Neuron (in vitro differentiated cells): ENCODE measurements around the gene MAP6D1.

Source experiments
- H2AFZ ChIP-seq: one replicate; pipeline ENCODE4 v1.6.1; 2013; ENCODE audit warnings: low read depth, mild to moderate bottlenecking, inconsistent platforms, low read length, moderate library complexity
- H3K27me3 ChIP-seq: one replicate; pipeline ENCODE4 v1.6.1; 2013; ENCODE audit warnings: low read length; ENCODE audit not compliant: insufficient read depth
- H3K36me3 ChIP-seq: one replicate; pipeline ENCODE4 v1.6.1; 2013; ENCODE audit warnings: low read length; ENCODE audit not compliant: insufficient read depth
- H3K4me1 ChIP-seq: one replicate; pipeline ENCODE4 v1.6.1; 2013; ENCODE audit warnings: low read length; ENCODE audit not compliant: insufficient read depth
- H3K4me3 ChIP-seq: 2 replicates; pipeline ENCODE4 v1.5.1; 2013; ENCODE audit warnings: mild to moderate bottlenecking, low read length, moderate library complexity
- H3K9me3 ChIP-seq: one replicate; pipeline ENCODE4 v1.6.1; 2013; ENCODE audit warnings: low read length

The MAP6D1 gene

DNA sequence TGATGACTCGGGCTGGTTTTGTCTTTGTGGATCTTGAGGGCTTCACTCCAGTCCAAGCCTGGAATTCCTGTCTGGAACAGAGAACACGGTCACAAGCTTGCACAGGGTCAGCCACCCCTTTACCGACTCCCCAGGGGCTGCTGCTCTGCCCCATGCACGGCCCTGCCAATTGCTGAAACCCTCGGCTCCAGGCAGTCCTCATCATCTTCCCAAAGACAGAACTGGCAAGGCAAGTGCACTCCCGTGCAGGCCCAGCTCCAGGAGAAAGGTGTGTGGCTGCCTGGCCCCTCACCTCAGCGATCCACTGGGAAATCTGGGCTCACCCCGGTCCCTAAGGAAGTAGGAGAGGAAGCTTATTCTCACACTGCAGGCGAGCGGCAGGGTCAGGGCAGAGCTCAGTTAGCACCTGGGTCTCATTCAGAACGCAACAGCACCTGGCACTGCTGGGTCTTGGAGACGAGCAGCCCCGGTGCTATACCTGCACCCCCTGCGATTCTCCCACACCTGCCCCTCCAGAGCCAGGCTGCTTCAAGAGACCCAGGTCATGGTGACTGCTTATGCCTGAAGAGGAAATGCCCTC is 7.2 kb downstream of the MAP6D1 start:
- H3K9me3 ChIP-seq, result no peaks in the 10 kb centered on the region
- H3K27me3 ChIP-seq, result no peaks in the 10 kb centered on the region
- H3K4me1 ChIP-seq, result no peaks in the 10 kb centered on the region
- H2AFZ ChIP-seq, result no peak overlapping the region
- H3K4me3 ChIP-seq, result no peak overlapping the region
- H3K36me3 ChIP-seq, result peaks cover 26% of the 10 kb centered on the region

DNA sequence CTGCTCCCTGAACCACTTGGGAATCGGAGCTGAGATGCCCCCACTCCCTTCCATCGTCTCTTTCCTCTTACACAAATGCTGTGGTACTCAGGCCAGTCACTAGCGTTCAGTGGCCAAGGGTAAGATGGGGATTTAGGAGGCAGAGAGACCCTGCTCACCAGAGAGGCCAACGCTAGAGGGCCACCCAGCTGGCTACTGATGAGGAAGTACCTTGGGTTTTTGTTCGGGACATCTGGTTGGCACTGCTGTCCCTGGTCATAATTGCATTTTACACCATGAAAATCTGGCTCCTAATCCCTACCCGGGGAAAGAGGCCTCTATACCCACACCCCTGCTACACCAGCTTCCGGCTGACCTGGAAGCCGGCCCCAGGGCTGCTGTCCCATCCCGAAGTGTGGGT is 7.7 kb downstream of the MAP6D1 start:
- no peaks in the 10 kb centered on the region for H3K9me3 ChIP-seq
- H2AFZ ChIP-seq, result no peak overlapping the region
- H3K27me3 ChIP-seq, result no peaks in the 10 kb centered on the region
- no peak overlapping the region for H3K4me3 ChIP-seq
- peaks cover 30% of the 10 kb centered on the region for H3K36me3 ChIP-seq
- H3K4me1 ChIP-seq, result no peaks in the 10 kb centered on the region

DNA sequence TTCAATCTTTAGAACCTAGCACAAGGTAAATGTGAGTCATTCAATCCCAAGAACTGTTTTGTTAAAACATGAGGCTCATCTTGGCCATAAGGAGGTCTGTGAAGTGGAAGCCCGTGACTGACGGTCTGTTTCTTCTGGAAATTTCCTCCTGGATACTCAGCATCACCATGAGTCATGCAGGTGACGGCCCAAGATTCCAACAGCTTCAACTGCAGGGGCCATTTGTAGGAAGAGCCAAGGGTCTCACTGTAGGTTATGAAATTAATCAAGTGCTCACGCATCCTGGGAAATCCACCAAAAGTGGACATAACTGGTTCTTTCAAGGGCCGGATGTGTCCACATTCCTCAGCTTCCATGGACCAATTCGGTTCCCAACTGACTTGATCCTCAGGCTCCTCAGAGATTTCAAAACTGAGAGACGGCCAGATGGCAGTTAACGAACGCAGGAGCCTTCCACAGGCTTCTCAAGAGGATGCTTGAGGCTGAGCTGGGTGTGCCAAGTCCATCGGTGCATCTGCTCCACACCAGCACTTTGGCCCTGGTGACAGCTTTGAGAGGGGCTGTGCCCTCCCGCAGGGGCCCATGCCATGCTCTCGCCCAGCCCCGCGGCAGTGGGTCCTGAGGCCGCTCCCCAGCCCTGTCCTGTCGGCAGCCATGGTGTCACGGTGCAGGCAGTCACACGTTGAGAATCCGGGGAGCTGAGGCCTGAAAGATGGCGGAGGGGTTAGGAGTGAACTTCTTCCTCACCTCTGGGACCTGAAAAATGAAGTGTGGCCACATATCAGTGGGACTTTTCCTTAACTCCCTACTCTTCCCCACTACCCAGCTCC is 8.5 kb downstream of the MAP6D1 start:
- no peaks in the 10 kb centered on the region for H3K27me3 ChIP-seq
- H3K4me3 ChIP-seq, result no peak overlapping the region
- H2AFZ ChIP-seq, result no peak overlapping the region
- H3K36me3 ChIP-seq, result peaks cover 32% of the 10 kb centered on the region
- H3K9me3 ChIP-seq, result no peaks in the 10 kb centered on the region
- no peaks in the 10 kb centered on the region for H3K4me1 ChIP-seq

DNA sequence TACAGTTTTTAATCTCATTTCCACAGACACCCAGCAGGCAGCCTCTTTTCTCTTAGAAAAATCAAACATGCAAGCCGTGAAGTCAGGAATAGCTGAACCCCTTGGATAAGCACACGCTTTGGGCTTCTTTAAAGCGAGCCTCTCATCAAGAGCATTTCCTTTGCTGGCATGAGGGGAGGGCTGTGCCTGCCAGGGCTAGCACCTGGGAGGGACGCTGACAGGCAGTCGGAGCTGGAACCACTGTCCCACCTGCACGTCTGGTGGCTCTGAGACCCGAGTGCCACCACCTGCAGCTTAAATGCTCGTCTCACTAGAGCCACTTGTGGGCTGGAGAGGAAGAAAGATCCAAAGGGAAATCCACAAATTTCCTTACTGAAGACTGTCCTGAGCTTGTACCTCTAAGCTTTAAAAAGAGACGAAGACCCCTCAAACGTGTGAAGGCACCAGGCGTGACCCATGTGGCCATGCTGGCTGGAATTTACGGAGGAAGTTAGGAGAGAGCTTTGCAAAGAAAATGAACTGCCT is 9.4 kb downstream of the MAP6D1 start:
- Histone ChIP-seq H3K9me3 (no peaks in the 10 kb centered on the region), H3K4me1 (no peaks in the 10 kb centered on the region), H3K27me3 (no peaks in the 10 kb centered on the region), H3K36me3 (peaks cover 40% of the 10 kb centered on the region), H2AFZ (no peak overlapping the region), H3K4me3 (no peak overlapping the region)

DNA sequence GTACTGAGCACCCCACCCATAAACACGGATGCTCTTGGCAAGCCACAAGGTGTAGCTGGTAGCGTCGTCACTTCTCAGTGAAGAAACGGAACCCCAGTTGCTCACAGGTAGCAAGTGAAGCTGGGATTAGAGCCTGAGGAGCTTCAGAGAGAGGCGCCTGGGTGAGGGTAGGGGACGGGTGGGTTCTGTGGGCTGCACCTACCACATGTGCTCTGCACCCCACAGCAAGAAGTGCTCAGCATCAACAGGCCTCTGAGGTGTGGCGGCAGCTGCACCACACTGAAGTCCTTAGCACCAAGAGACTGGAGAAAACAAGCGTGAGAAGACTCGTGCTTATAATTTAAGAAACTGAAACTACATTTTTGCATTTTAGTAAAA is 9.8 kb downstream of the MAP6D1 start:
- H2AFZ ChIP-seq, result no peak overlapping the region
- H3K36me3 ChIP-seq, result peaks cover 45% of the 10 kb centered on the region
- H3K4me1 ChIP-seq, result no peaks in the 10 kb centered on the region
- H3K9me3 ChIP-seq, result no peaks in the 10 kb centered on the region
- no peaks in the 10 kb centered on the region for H3K27me3 ChIP-seq
- H3K4me3 ChIP-seq, result no peak overlapping the region

DNA sequence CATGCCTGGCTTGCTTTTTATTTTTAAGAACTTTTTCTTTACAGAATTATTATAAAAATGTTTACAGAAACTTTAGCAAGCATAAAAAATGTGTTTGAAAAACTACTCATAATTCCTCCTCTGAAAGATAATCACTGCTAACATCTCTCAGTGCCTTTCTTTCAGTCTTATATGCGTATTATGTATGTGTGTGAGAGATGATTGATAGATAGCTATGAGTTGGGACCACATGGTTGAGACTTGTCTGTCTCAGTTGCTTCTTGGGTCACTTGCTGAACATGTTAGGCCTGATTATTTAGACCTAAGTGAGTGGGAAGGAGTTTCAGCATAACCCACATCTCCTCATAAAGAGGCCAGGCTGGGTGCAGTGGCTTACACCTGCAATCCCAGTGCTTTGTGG is 11.1 kb downstream of the MAP6D1 start:
- Histone ChIP-seq H2AFZ (no peak overlapping the region), H3K4me3 (no peak overlapping the region), H3K4me1 (no peaks in the 10 kb centered on the region), H3K27me3 (no peaks in the 10 kb centered on the region), H3K9me3 (no peaks in the 10 kb centered on the region), H3K36me3 (peaks cover 58% of the 10 kb centered on the region)

DNA sequence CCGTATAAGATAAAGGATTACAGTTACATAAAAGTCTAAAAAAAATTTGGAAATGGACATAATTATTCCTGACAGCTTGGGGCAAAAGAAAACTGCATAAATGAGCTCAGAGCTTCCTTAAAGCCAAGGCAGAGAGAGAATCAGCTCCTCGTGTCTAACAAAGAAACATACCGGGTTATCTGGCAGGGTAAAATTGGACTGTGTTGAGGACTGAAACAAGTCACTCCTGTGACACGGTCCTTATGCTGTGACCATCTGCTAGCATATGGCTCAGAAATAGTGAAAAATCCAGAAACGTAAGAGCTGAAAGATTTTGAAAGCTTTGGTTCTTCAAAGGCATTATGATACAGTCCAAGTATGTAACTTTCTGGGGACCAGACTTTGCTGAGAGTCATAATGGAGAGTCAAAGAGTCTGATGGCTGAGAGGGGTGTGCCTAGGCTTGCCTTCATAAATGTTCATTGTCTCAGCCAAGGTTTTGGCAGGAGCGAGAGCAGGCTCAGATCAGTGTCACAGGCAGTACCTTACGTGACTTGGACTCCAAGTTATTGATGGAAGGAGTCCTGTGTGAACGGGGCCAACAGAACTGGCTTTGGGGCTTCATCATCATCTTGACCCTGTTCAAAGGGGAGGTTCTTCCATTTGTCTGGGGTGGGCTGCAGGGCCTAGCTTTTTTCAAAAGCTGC is 12.5 kb downstream of the MAP6D1 start:
- Histone ChIP-seq H3K36me3 (peaks cover 68% of the 10 kb centered on the region), H3K27me3 (no peaks in the 10 kb centered on the region), H2AFZ (no peak overlapping the region), H3K4me3 (no peak overlapping the region), H3K9me3 (no peaks in the 10 kb centered on the region), H3K4me1 (no peaks in the 10 kb centered on the region)

DNA sequence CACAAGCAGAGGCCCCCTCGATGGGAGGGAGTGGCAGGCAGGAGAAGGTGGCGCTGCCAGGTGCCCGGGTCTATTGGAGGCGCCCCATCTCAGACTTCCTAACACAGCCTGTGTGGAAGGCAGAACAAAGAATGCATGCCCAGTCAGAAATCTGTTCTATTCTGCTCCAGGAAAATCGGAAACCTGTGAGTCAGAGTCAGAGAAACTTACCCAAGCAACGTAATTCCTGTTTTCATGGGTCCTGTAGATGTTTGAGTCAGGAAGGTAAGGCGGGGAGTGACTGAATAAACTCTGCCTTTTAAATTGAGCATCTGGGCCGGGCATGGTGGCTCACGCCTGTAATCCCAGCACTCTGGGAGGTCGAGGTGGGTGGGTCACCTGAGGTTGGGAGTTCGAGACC is 13.7 kb downstream of the MAP6D1 start:
- no peak overlapping the region for H3K4me3 ChIP-seq
- no peaks in the 10 kb centered on the region for H3K27me3 ChIP-seq
- H3K9me3 ChIP-seq, result no peaks in the 10 kb centered on the region
- no peak overlapping the region for H2AFZ ChIP-seq
- peaks cover 75% of the 10 kb centered on the region for H3K36me3 ChIP-seq
- no peaks in the 10 kb centered on the region for H3K4me1 ChIP-seq

DNA sequence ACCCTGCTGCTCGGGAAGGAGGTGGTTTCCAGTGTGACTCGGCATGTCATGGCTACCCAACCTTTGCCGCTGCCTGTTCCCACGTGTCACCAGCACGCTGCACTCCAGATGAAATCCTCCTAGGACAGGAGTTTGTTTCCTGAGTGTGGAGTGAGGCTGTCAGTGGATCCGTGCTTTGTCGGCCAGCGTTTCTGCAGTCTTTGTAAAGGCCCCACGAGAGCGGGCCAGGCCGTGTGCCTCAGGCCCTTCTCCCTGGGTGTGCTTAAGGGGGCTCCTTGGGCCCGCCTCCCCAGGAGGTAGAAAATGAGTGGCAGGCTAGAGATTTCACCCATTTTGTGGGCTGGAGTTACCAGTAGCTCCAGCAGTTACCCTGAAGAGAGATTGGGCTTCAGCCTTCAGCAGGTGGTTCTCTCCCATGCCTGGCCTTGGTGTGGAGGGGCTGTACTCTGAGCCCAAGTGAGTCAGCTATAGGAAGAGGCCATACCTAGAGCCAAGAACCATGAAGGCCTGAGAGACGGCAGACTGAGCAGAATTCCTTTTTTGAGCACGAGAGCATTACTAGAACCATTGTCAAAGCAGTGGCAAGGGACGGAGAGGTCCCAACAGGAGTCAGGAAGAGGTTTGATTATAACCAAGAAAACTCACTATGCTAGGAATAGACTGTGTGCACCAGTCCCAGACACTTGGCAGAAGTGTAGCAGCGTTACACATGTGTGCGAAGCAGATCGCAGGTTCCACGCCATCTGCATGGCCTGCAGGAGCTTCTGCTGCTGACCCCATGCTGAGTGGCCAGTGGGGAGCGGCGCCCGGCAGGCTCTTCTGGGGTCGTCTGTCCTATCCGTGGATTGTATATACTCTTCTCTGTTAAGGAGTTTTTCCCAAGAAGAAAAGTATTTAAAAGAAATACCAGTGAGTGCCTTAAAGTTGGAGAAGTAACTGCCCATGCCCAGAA is 14.5 kb downstream of the MAP6D1 start:
- H3K9me3 ChIP-seq, result no peaks in the 10 kb centered on the region
- no peak overlapping the region for H2AFZ ChIP-seq
- H3K36me3 ChIP-seq, result peaks cover 75% of the 10 kb centered on the region
- no peak overlapping the region for H3K4me3 ChIP-seq
- H3K4me1 ChIP-seq, result no peaks in the 10 kb centered on the region
- H3K27me3 ChIP-seq, result no peaks in the 10 kb centered on the region

DNA sequence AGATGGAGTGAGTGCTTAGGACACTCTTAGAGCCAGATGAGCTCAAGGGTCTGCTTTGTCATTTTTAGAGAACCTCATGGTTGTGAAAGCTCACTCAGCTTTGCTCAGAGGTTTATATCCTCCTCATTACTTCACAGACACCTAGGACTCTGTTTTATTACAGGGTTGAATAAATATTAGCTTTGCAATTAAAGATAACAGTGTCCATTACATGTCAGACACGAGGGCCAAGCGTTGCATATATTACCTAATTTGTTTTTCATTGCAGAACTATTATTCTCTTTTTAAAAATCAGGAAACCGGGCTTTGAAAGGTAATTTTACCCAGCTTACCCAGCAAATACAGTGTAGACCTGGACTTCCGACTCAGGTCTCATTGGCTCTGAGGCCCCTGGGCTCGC is 16.1 kb downstream of the MAP6D1 start:
- no peak overlapping the region for H2AFZ ChIP-seq
- no peak overlapping the region for H3K4me3 ChIP-seq
- H3K4me1 ChIP-seq, result no peaks in the 10 kb centered on the region
- peaks cover 79% of the 10 kb centered on the region for H3K36me3 ChIP-seq
- H3K9me3 ChIP-seq, result no peaks in the 10 kb centered on the region
- H3K27me3 ChIP-seq, result no peaks in the 10 kb centered on the region

DNA sequence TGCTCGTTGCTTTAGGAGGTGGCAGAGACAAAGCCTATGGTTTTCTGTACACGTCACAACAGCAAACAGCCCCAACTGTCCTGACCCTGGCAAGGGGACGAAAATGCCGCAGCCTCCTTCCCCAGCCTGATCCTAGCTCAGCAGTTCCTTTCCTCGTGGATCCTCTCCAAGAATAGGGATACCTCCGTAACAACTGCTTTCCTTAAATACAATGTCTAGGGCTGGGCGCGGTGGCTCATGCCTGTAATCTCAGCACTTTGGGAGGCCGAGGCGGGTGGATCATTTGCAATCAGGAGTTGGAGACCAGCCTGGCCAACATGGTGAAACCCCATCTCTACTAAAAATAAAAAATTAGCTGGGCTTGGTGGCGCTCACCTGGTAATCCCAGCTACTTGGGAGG is 17.0 kb downstream of the MAP6D1 start:
- Histone ChIP-seq H3K27me3 (no peaks in the 10 kb centered on the region), H3K36me3 (peaks cover 86% of the 10 kb centered on the region), H3K9me3 (no peaks in the 10 kb centered on the region), H2AFZ (no peak overlapping the region), H3K4me1 (no peaks in the 10 kb centered on the region), H3K4me3 (no peak overlapping the region)

DNA sequence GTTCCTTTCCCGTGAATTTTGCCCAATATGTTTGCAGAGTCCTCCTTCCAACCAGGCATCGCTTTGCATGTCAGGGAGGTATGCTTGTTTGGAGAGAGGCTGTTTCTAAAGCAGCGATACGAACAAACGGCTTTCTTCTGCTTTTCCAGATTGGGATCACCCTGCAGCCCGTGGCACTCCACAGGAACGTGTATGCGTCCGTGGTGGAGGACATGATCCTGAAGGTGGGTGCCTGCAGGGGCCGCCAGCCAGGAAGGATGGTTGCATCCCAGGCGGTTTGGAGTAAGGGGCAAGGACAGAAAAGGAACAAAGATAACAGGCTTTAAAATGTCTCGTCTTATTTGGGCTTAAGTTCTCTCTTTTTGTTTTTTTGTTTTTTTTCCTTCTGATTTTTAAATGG is 17.5 kb downstream of the MAP6D1 start:
- Histone ChIP-seq H2AFZ (no peak overlapping the region), H3K36me3 (peaks cover 85% of the 10 kb centered on the region)

More for the DNA sequence above, 17.5 kb downstream of the MAP6D1 start:
- H3K4me3 ChIP-seq, result no peak overlapping the region
- H3K27me3 ChIP-seq, result no peaks in the 10 kb centered on the region
- H3K9me3 ChIP-seq, result no peaks in the 10 kb centered on the region
- H3K4me1 ChIP-seq, result no peaks in the 10 kb centered on the region
